ENCODE results near the gene FTO.

The FTO gene

DNA sequence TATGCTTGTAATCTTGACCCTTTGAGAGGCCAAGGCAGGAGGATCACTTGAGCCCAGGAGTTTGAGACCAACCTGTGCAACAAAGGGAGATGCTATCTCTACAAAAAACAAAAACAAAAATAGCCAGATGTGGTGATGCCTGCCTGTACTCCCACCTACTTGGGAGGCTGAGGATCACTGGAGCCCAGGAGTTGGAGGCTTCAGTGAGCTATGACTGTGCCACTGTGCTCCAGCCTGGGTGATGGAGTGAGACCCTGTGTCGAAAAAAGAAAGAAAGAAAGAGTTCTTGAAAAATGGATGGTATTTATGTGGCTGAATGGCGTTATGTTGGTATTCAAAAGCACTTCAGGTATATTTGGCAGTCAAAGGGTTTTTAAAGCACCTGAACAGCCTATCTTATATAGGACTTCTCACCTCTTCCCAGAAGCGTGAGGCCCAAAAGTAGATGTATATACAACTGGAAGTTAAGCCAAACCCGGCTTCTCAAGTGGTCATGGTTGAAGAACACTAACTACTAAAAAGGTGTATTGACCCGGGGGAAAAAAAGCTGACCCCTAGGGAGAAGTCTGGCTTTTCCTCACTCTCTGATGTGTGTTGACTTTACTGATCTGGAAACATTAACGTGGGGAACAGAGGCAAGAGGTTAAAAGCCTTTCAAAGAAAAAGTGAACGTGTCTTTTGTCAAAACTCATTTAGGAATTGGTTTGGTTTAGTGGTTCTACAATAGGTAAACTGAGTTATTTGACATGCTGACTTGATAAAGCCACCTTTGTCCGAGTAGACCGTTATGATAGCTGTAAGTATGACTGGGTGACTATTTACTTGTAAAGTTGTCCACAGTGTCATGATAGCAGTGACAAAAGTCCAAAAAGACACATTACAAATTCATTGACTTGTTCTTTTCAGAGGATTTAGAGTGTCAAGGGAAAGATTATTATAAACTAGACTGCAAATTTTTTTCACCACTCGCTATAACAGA, 399.2 kb downstream of the FTO start:
- no peak for DNase-seq

DNA sequence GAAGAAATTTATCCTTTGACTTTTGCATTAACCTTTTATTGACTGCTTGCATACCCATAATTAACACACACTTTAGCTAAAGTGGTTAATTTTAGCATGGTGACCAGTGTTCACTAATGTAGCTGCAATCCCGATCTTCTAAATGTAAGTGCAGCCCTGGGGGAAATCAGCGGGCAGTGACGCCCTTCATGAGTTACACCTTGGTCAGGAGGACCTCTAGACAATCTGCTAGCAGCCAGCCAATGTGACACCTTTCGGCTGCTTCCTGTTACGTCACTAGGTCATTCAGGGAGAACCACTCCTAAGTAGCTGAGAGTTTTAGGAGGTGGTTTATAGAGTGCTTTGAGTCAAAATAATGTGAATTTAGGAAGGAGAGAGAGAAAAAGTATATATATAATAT, 402.1 kb downstream of the FTO start:
- DNase-seq, result no peak

- DNase-seq, result no peak
These were observed 403.7 kb downstream of the FTO start for GRCh38 chr16:54107583-54108202.

DNA sequence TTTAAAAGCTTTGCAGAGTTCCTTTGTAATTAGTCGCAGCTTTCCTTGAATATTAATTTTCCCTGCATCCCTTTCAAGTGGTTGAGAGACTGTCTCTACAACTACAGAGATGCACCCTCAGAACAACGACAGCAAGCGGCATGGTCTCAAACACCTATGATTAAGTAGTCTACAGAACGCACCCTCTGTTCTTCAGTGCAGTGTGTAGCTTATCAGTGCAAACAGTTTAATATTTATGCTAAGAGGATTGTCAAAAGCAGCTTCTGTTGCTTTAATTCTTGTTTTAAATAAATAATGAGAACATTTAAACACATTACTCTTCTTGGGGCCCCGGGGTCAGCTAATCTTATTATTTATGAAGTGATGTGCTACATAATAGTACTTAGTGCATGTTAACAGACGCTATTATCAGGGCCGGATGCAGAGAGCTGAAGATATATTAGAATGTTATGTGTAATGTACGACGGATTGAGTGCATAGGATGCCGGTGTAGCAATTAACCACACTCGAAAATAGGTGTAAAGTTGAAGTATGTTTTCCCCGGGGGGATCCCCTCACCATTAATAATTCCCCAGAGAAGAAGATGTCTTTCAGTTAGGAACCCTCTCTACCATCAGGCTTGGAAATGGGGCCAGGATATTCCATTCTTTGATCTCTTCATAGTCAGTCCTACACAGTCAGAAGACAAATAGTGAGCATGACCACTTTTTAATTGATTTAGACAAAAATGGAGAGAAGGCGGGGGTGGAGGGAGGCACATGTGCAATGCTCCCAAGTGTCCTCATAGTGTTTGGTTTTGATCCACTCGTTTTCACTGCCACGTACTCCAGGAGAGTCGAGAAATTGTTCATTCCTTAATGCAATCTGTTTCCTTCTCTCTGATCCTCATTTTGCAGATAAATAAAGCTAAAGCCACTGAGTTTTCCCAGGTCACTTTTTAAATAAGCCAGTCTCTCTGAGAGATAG, 406.3 kb downstream of the FTO start:
- no peak for DNase-seq

- DNase-seq, result no peak
These were observed 408.7 kb downstream of the FTO start for GRCh38 chr16:54112451-54113206.

GRCh38 chr16:54115558-54115957, 411.6 kb downstream of the FTO start:
- no peak for DNase-seq

DNA sequence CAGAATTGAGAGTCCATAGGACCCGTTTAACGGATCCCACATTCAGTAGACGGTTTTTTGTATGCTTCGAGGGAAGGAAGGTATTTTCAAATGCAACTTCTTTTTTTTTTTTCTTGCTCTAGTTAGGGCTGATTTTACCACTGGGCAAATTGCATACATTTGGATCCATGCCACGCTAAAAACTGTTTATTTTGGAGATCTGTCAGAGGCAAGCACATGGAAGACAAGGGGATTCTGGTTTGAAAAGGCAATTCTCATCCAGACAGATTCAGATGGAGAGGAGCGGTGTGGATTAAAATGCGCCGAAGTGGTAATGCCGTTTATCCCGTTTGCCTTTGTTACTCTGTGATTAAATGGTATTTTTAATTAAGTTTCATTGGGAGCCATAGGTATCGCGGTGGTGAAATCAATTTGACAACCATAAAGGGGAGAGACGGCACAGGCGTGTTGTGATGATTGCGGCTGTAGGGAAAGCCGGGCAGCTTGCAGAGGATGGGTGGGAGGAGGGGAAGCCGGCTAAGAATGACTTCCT, 412.2 kb downstream of the FTO start:
- no peak for DNase-seq

DNA sequence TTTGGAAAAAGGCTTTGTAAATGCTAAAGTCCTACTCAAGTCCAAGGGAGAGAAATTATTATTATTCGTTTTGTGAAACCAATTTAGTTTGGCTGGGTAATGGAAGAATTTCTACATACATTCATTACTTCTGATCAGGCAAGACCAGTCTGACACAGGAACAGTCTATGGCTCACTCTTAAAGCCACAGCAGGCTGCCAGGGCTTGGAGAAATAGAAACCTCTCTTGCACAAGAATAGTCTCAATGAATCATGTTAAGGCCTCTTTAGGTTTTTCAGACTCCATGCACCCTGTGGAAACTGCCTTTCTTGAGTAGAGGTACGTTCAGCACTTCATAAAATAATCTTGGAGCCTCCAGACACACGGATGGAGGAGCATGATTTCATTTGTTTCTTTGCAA, 414.9 kb downstream of the FTO start:
- DNase-seq, result no peak

GRCh38 chr16:54120846-54121480, 417.0 kb downstream of the FTO start:
- no peak for DNase-seq

GRCh38 chr16:54121539-54122295, 417.8 kb downstream of the FTO start:
- no peak for DNase-seq

GRCh38 chr16:54123766-54124165, 419.8 kb downstream of the FTO start:
- no peak for DNase-seq

DNA sequence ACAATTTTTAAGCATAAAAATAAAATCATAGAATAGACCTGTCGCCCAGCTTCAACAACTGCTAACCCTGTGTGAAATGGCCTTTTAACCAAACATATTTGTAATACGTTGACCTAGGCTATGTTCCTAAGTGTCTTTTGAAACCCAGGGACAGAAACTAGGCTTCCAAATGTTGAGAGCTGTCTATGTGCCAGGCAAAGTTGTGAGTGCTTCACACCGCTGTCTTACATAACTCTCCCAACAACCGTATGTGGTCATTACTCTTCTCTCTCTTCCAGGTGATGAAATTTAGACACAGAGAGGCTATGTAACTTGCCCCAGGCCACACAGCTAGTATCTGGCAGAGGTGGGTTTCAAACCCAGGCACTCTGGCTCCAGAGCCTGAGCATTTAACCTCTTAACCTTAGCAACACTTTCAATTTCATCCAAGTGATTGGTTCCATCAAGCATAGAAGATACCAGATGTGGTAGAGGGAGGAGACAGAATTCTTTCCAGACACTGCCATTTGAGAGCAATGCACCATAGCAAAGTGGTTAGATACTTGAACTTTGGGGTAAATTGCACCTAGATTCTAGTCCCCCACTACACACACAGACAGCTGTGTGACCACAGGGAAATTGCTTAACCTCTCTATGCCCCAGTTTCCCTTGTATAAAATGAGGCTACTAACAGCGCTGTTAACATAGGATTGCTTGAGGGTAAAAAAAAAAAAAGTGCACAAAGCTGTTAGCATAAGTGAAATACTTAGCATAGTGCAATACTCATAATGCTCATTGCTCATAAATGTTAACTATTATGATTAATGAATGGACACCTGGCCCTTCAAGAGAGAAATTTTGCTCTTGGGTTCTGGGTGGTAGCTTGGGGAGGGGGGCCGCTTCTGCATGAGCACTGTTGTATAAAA, 422.0 kb downstream of the FTO start:
- no peak for DNase-seq

- no peak for DNase-seq
These were observed 423.0 kb downstream of the FTO start for GRCh38 chr16:54126907-54127306.

DNA sequence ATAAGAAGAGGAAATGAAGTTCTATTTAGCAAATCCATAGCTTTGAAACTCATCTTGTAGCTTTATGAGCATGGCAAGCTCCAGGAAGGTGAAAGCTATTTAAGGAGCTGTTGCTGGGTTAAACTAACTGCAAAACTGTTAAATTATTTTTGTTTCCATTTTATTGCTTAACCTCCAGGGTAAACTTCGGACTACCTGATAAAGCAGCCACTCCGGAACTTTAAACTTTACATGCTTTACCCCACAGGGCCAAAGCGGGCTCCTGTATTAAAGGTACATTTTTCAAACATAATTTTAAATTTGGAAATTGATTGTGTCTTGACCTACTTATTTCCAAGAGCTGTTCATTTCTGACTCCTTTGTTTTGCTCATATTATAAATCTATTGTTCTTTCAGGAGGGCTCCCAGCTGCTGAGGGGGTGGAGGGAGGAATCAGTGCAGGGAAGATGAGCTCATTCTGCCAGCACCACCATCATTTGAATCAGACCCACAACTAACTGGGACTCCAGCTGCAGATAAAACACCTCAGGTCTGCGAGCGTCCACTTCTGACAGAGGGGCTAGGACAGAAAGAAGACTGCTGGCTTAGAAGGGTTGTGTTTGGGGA, 424.8 kb downstream of the FTO start:
- no peak for DNase-seq

DNA sequence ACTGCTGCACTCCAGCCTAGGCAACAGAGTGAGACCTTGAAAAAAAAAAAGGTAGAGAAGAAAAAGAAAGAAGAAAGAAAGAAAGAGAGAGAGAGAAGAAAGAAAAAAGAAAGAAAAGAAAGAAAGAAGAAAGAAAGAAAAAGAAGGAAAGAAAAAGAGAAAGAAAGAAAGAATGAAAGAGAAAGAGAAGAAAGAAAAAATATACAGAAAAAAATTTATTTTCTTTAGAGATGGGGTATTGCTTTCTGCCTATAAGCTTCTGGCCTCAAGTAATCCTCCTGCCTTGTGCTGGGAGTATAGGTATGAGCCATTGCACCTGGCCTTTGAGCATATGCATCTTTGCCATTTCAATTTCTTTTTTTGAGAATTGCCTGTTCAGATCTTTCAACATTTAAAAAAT, 425.9 kb downstream of the FTO start:
- DNase-seq, result no peak

- DNase-seq, result no peak
These were observed 431.7 kb downstream of the FTO start for GRCh38 chr16:54135361-54136275.

DNA sequence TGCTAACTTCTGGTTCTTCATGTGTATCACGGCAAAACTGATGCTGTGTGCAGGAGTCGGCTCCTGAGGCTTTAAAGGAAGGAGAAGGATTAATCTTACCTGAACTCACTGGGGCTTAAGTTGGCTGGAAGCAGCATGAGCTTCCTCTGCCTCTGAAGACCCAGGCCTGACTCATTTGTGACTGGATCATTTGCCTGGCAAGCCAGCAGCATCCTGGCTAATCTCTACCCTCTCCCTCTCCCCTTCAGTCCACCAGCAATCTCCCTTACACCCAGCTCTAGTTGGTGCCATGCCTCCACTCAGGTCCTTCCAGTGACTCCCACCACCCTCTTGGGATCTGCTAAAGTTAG, 432.3 kb downstream of the FTO start:
- DNase-seq, result no peak
